H1 (cell line): ENCODE results near the gene TAPBPL. TPM values are rescaled to one million over a fixed set of nuclear protein-coding genes. Genes with fewer than 3 reads are reported as not detected.

Experiments
- EP300 ChIP-seq, 2 experiments: IDR thresholded peaks; 1 replicate in 1 of 2; 2 replicates in 1 of 2; pipeline ENCODE4 v1.6.1; 2011 to 2012; ENCODE audit warnings: low read depth in 2 of 2, low read length in 2 of 2, mild to moderate bottlenecking in 2 of 2, borderline replicate concordance in 1 of 2, inconsistent platforms in 1 of 2, moderate library complexity in 1 of 2
- SAP30 ChIP-seq: fragments of 300-600 bp; sonication (generic); IDR thresholded peaks from 2 replicates; pipeline ENCODE4 v1.7.1; 2012; ENCODE audit warnings: low read length, moderate library complexity, mild to moderate bottlenecking, inconsistent platforms; ENCODE audit not compliant: insufficient read depth, insufficient replicate concordance
- TEAD4 ChIP-seq: IDR thresholded peaks from 2 replicates; pipeline ENCODE4 v1.6.1; 2012; ENCODE audit warnings: low read depth, low read length, inconsistent platforms, mixed read lengths
- polyA plus RNA-seq, 7 experiments: library from polyadenylated mRNA; depleted of rRNA in 3 of 7; stranded (reverse) in 5 of 7; unstranded in 2 of 7; fragments of >200 nt in 5 of 7; fragments of 200-250 nt in 2 of 7; gene quantifications; 1 replicate in 5 of 7; 2 replicates in 1 of 7; 4 replicates in 1 of 7; pipeline versions ENCODE4 v1.2.1 to v1.2.3, GENCODE V29; 2011 to 2013; ENCODE audit warnings: missing spikeins in 2 of 7, mixed read lengths in 2 of 7
- total RNA-seq: library from RNA; stranded (reverse); fragmentation: NEBNext Ultra II Directional; extraction: Animal tissue kit (Norgen Biotek cat#: 25700); gene quantifications from 2 replicates; pipeline ENCODE4 v1.2.1, GENCODE V29; 2021

TAPBPL gene
- total and polyA plus RNA-seq, 2 of the 8 experiments (the other 6 are each of a cell fraction or from before 2014, with no cell fraction given) = 0.61 to 1.5 TPM

GRCh38 chr12:6416596-6416995, 35.2 kb upstream of the TAPBPL start (continued):
- no peak for TF ChIP-seq SAP30
- TF ChIP-seq TEAD4 = no peak
- TF ChIP-seq EP300 (IDR thresholded peaks at IDR 0.05; ENCODE audit: borderline replicate concordance in 1 of 2, low read depth in 2 of 2, low read length in 2 of 2) = no peak
